SK-N-SH treated with all-trans-retinoic acid at 6 μM for 48 hours (cell line): ENCODE results near the gene APOBEC4.

Source experiments
- ARNTL ChIP-seq: fragments of 450-650 bp; formaldehyde crosslinking; IDR thresholded peaks from 2 replicates; pipeline ENCODE4 v1.5.0; 2020; ENCODE audit warnings: low read depth, mild to moderate bottlenecking, moderate library complexity, borderline replicate concordance
- CSDC2 ChIP-seq: fragments of 250-450 bp; sonication (Bioruptor Pico); IDR thresholded peaks from 2 replicates; pipeline ENCODE4 v1.5.0; 2020; ENCODE audit warnings: mild to moderate bottlenecking, moderate library complexity
- ESRRG ChIP-seq: fragments of 250-450 bp; sonication (Bioruptor Pico); IDR thresholded peaks from 2 replicates; pipeline ENCODE4 v1.6.1; 2021; ENCODE audit warnings: mild to moderate bottlenecking
- GLIS3 ChIP-seq: fragments of 250-450 bp; sonication (Bioruptor Pico); IDR thresholded peaks from 2 replicates; pipeline ENCODE4 v1.5.0; 2020; ENCODE audit warnings: mild to moderate bottlenecking, moderate library complexity
- PATZ1 ChIP-seq: fragments of 250-450 bp; sonication (Bioruptor Pico); IDR thresholded peaks from 2 replicates; pipeline ENCODE4 v1.8.0; 2020; ENCODE audit warnings: mild to moderate bottlenecking, moderate library complexity, borderline replicate concordance
- RARB ChIP-seq: fragments of 250-450 bp; sonication (Bioruptor Pico); IDR thresholded peaks from 2 replicates; pipeline ENCODE4 v1.8.0; 2021; ENCODE audit warnings: mild to moderate bottlenecking, moderate library complexity
- TCF4 ChIP-seq: fragments of 250-450 bp; sonication (Bioruptor Pico); IDR thresholded peaks from 2 replicates; pipeline ENCODE4 v1.8.0; 2021; ENCODE audit warnings: mild to moderate bottlenecking, moderate library complexity, borderline replicate concordance
- TOX ChIP-seq: fragments of 250-450 bp; sonication (Bioruptor Pico); IDR thresholded peaks from 2 replicates; pipeline ENCODE4 v1.8.0; 2021; ENCODE audit warnings: mild to moderate bottlenecking, moderate library complexity, borderline replicate concordance
- ZFP3 ChIP-seq: fragments of 250-450 bp; sonication (Bioruptor Pico); IDR thresholded peaks from 2 replicates; pipeline ENCODE4 v1.5.0; 2020; ENCODE audit warnings: mild to moderate bottlenecking, moderate library complexity
- ZFP30 ChIP-seq: fragments of 450-650 bp; formaldehyde crosslinking; IDR thresholded peaks from 2 replicates; pipeline ENCODE4 v1.5.0; 2022; ENCODE audit warnings: mild to moderate bottlenecking, moderate library complexity
- ZNF70 ChIP-seq: fragments of 450-650 bp; formaldehyde crosslinking; IDR thresholded peaks from 2 replicates; pipeline ENCODE4 v1.5.0; 2020; ENCODE audit warnings: mild to moderate bottlenecking, moderate library complexity
- TF ChIP-seq, protein P1 (sequence below): fragments of 250-450 bp; sonication (Bioruptor Pico); IDR thresholded peaks from 2 replicates; pipeline ENCODE4 v1.5.1; 2021; ENCODE audit warnings: mild to moderate bottlenecking, moderate library complexity
- TF ChIP-seq, protein P2 (sequence below): fragments of 250-450 bp; sonication (Bioruptor Pico); IDR thresholded peaks from 2 replicates; pipeline ENCODE4 v1.5.1; 2020; ENCODE audit warnings: low read depth, mild to moderate bottlenecking, moderate library complexity

GRCh38 chr1:183675381-183675780 lies 22.3 kb upstream of the APOBEC4 start:
- TF ChIP-seq, protein P1, sequence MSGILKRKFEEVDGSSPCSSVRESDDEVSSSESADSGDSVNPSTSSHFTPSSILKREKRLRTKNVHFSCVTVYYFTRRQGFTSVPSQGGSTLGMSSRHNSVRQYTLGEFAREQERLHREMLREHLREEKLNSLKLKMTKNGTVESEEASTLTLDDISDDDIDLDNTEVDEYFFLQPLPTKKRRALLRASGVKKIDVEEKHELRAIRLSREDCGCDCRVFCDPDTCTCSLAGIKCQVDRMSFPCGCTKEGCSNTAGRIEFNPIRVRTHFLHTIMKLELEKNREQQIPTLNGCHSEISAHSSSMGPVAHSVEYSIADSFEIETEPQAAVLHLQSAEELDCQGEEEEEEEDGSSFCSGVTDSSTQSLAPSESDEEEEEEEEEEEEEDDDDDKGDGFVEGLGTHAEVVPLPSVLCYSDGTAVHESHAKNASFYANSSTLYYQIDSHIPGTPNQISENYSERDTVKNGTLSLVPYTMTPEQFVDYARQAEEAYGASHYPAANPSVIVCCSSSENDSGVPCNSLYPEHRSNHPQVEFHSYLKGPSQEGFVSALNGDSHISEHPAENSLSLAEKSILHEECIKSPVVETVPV (CRISPR knock-in tag): no peak
- TF ChIP-seq PATZ1 (CRISPR knock-in tag) (no peak), TOX (CRISPR knock-in tag) (no peak), RARB (CRISPR knock-in tag) (no peak), ESRRG (CRISPR knock-in tag) (no peak), CSDC2 (CRISPR knock-in tag) (no peak), ZFP3 (CRISPR knock-in tag) (no peak), ZFP30 (CRISPR knock-in tag) (no peak), ZNF70 (CRISPR knock-in tag) (no peak), ARNTL (CRISPR knock-in tag) (no peak), TCF4 (CRISPR knock-in tag) (no peak), GLIS3 (CRISPR knock-in tag) (no peak)
- TF ChIP-seq, protein P2, sequence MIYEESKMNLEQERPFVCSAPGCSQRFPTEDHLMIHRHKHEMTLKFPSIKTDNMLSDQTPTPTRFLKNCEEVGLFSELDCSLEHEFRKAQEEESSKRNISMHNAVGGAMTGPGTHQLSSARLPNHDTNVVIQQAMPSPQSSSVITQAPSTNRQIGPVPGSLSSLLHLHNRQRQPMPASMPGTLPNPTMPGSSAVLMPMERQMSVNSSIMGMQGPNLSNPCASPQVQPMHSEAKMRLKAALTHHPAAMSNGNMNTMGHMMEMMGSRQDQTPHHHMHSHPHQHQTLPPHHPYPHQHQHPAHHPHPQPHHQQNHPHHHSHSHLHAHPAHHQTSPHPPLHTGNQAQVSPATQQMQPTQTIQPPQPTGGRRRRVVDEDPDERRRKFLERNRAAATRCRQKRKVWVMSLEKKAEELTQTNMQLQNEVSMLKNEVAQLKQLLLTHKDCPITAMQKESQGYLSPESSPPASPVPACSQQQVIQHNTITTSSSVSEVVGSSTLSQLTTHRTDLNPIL (CRISPR knock-in tag): no peak
